Jurkat, Clone E6-1 (cell line): ENCODE results near the gene NHS.
A peak's percentile ranks its signal among the peaks of the same experiment; 100 is the strongest.

Experiments
- DNase-seq: peaks from one replicate; pipeline ENCODE4 v3.0.0-alpha.2; 2011; ENCODE audit warnings: low read depth, low spot score
- H3K4me3 ChIP-seq: 2 replicates; pipeline ENCODE4 v1.5.1; 2011; ENCODE audit warnings: mild to moderate bottlenecking, low read length, control low read depth, moderate library complexity

The NHS gene

DNA sequence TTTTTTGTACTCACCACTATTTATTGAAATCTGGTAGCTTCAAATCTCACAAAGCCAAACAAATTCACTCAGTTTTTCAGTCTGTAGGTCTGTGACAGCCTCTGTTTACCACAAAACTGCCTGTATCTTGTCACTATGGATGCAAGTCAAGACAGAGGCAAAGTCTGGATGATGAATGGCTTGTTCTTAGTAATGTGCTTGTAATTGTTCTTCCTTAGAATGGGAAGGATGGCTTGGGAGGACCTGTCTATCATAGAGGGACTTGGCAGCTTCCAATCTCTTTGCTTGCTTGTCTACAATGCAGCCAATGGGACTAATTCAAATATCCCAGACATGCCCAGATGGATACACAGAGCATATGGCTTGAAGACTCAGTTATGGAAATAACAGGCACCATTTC is 221.1 kb downstream of the NHS start:
- no peak for DNase-seq
- no peak overlapping the region for H3K4me3 ChIP-seq

DNA sequence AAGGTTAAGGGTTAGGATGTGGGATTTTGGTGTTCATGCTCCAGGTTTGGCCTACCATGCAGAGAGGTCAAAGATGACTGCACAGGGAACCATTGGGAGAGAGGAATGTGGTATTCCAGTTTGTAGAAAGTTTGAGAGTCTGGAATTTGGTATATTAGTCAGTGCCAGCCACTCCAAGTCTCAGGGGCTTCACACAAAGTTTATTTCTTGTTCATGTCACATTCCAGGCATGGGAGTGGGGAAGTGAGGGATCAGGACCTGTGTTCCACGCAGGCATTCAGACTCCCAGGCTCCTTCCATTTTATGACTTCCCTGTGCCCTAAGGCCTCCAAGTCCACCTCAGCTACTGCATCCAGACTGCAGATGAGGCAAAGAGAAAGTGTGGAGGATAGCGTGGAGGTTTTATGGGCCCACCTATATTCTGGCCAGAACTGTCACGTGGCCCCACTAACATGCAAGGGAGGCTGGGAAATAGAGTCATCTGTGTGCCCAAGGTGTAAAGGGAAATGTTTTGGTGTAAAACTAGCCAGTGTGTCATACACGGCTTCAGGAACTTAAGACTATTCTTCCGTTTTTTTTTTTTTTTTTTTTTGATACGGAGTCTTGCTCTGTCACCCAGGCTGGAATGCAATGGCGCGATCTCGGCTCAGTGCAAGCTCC is 221.7 kb downstream of the NHS start:
- DNase-seq, result no peak
- H3K4me3 ChIP-seq, result no peak overlapping the region

GRCh38 chrX:17597327-17597726 is 222.3 kb downstream of the NHS start:
- no peak for DNase-seq
- H3K4me3 ChIP-seq, result no peak overlapping the region

DNA sequence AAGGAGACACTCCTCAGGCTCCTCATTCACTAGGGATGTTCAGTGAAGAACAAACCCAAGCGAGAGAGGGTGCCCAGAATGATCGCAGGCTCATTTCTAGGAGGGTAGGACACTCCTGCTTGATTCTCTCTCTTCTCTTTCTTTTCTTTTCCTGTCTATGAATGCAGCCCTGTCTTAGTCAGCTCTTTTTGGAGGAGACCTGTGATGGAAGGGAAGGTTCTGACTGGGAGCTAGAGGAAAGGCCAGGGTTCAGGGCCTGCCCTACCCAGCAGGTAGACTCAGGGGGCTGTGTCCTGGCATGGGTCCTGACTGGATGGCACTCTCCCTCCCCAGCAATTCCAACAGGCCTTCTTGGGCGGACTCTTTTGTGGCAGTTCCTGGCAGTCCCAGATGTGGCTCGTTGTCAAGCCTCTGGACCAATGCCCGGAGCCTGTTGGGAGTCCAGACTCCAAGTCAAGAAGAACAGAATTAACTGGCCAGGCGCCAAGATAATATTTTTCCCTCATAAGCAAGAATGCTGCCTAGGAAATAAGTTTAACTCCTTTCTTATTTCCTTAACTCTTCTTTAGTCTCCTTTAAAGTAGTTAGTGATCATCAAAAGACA is 222.9 kb downstream of the NHS start:
- no peak for DNase-seq

GRCh38 chrX:17601441-17602200 is 226.6 kb downstream of the NHS start:
- no peak for DNase-seq
- H3K4me3 ChIP-seq, result no peak overlapping the region

More for the DNA sequence above, 222.9 kb downstream of the NHS start:
- H3K4me3 ChIP-seq, result no peak overlapping the region

DNA sequence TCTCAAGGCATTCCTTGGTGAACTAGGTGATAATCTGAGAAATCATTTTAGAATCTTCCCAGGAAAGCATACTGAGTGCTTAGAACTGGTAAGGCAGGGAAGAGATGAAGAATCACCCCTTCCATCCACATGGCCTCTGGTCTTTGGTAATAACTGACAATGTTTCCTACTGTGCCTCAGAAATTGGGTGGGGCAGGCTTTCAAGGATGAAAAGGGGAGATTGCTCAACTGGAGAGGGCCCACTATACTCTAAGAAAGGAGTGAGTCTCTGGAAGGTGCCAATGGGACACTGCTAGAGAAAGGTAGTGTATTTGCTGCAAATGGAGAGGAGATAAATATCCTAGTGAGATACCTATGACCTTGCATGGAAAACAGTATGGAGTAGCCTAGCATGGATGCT is 227.2 kb downstream of the NHS start:
- DNase-seq, result no peak
- no peak overlapping the region for H3K4me3 ChIP-seq

DNA sequence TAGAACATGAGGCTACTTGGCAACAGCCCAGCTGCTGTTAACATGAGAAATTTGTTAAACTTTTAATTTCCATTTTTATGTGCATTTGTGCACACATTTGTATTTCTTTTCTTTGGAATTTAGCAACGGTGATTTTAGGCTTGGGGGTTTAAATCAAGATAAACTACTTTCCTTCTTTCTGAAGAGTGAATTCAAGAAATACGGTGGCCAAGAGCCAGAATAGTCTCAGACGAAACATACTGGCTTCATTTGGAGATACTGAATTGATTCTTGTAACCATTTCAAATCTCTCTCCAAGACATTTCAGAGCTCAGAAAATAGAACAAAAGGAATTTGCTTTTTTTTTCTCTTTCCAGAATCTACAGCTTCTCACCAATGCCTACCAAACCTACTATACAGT is 228.2 kb downstream of the NHS start:
- H3K4me3 ChIP-seq, result no peak overlapping the region
- no peak for DNase-seq

- no peak for DNase-seq
These were observed 230.7 kb downstream of the NHS start for GRCh38 chrX:17605676-17606075.

DNA sequence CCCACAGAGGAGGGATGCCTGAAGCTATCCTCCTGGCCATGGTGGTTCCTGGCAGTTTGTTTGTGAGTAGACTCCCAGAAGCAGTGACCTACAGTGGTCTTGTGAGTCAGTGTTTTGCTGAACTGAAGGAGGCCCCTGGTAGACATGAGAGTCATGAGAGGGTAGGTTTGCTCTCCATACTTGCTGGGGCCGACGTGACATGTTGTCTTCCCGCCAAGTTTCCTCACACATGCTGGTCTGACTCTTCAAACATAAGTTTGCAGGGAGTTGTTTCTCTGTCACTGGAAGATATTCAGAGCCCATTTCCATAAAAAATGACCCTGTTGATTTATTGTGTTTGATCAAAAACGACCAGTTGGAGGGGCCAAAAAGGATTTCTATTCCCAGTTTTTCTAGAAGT is 231.2 kb downstream of the NHS start:
- H3K4me3 ChIP-seq, result no peak overlapping the region
- DNase-seq, result no peak

More at GRCh38 chrX:17605676-17606075, 230.7 kb downstream of the NHS start:
- no peak overlapping the region for H3K4me3 ChIP-seq

DNA sequence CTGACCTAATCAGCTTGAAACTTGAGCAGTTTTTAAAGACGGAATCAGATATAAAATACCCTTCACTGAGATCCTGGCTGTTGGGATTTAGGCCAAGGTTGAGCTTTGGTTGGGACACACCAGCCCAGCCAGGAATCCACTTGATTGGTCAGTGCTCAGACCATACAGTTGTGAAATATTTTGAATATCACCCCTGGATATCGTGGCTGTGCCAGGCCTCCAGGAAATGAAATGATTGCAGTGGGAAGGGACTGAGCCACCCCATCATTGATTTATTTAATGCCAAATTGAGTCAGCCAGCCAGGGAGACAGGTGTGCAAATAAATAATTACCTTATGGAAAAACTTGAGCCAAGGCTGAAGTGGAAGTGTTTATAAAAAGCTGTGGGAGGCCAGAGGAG is 233.9 kb downstream of the NHS start:
- no peak for DNase-seq
- no peak overlapping the region for H3K4me3 ChIP-seq

DNA sequence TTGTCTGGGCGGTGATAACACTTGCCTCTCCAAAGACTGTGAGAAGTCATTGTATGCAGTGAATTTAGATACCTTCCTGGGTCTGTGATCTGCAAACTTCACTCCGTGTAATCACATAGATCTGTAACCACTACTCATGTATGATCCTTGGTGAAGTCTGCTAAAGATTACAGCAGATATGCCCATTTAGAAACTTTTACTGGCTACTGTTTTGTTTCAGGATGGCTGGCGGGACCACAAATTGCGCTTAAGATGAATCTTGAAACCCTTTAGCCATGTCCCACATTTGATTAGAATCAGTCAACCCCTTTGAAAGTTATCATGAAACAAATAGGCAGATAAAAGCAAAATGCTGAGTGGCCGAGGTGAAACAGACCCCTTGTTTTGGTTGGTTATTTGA is 235.8 kb downstream of the NHS start:
- no peak overlapping the region for H3K4me3 ChIP-seq
- no peak for DNase-seq

DNA sequence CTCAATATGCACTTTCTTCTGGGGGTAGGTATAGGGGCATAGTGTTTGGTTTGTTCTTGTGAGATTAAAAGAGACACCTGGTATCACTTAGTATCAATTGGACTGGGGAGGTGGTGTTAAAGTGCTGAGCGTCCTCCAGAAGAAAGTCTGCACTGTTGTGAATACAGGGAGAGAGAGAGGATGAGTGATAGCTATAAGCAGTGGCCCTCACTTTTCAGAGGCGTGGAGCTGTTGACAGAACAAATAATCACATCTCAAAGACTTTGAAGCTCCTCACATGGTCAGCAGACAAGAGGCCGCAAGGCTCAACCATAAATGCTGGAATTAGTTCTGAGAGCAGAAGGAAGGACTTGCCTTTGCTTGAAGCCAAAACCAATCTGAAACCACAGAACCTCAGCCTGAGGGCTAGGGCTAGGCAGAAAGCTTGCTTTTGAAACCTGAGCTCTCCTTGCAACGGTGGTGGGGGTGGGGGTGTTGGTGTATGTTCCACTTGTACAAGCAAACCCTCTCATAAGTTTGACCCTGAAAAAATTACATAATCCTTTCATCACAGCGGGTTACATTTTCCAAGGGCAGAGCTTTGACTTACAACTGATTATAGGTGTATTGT is 239.1 kb downstream of the NHS start:
- H3K4me3 ChIP-seq, result no peak overlapping the region
- DNase-seq, result peak; percentile 1

GRCh38 chrX:17616936-17617335 is 241.9 kb downstream of the NHS start:
- DNase-seq, result no peak
- H3K4me3 ChIP-seq, result no peak overlapping the region

GRCh38 chrX:17617806-17618205 is 242.8 kb downstream of the NHS start:
- no peak for DNase-seq
- H3K4me3 ChIP-seq, result no peak overlapping the region

GRCh38 chrX:17621566-17622270 is 246.7 kb downstream of the NHS start:
- H3K4me3 ChIP-seq, result no peak overlapping the region
- no peak for DNase-seq

DNA sequence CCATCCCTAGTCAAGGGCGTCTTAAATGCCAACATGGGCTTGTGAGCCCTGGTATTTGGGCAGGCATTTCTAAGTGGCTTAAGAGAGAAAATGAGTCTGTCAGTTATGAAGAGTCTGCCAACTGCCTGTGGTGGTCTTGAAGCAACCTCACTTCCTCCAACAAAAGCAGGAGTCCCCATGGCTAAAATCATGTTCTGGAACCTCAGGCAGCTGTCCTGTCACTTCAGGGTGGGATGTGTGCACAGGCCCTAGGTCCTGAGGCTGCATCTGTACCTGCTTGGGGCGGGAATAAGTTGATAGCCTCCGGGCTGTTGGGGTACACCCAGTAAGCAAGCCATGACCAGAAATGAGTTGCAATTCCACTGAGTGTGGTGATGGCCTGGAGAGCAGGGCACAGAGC is 247.3 kb downstream of the NHS start:
- DNase-seq, result no peak

GRCh38 chrX:17623750-17624149 is 248.8 kb downstream of the NHS start:
- no peak overlapping the region for H3K4me3 ChIP-seq
- DNase-seq, result no peak

More for the DNA sequence above, 247.3 kb downstream of the NHS start:
- H3K4me3 ChIP-seq, result no peak overlapping the region

DNA sequence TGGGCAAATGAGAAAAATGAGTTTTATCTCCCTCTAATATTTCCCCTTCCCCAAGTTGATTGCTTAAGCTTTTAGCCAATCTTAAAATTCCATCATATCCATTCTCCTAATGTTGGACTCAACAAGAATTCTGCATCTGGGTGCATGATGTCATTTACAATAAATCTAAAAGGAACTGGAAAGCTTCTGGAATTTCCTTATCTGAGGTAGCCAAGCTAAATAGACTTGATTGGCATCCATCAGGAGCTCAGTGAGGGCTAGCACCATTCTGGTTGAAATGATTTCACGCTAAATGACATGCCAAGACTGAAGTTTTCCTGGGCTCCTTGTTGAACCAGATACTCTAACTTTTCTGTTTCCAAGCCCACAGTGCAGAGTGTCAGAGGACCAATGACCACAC is 252.0 kb downstream of the NHS start:
- no peak for DNase-seq
- no peak overlapping the region for H3K4me3 ChIP-seq

GRCh38 chrX:17628976-17629375 is 254.0 kb downstream of the NHS start:
- no peak overlapping the region for H3K4me3 ChIP-seq
- no peak for DNase-seq
